Astrocyte (in vitro differentiated cells and primary cell): ENCODE data around the gene PAFAH1B1.

ENCODE experiments used
- CTCF ChIP-seq: IDR thresholded peaks from 2 replicates; pipeline ENCODE4 v1.5.1; 2011; ENCODE audit warnings: low read depth, mild to moderate bottlenecking, inconsistent platforms, low read length, moderate library complexity; ENCODE audit not compliant: insufficient read depth
- EZH2 ChIP-seq: IDR thresholded peaks from 2 replicates; pipeline ENCODE4 v1.6.1; 2012; ENCODE audit warnings: mild to moderate bottlenecking, low read length, inconsistent platforms; ENCODE audit not compliant: insufficient read depth

- TF ChIP-seq EZH2 = no peak
- TF ChIP-seq CTCF = no peak
These were observed 4.7 kb downstream of the PAFAH1B1 start for GRCh38 chr17:2598166-2598565.
